ENCODE results near the gene EPN1.

- TF ChIP-seq, protein P1, sequence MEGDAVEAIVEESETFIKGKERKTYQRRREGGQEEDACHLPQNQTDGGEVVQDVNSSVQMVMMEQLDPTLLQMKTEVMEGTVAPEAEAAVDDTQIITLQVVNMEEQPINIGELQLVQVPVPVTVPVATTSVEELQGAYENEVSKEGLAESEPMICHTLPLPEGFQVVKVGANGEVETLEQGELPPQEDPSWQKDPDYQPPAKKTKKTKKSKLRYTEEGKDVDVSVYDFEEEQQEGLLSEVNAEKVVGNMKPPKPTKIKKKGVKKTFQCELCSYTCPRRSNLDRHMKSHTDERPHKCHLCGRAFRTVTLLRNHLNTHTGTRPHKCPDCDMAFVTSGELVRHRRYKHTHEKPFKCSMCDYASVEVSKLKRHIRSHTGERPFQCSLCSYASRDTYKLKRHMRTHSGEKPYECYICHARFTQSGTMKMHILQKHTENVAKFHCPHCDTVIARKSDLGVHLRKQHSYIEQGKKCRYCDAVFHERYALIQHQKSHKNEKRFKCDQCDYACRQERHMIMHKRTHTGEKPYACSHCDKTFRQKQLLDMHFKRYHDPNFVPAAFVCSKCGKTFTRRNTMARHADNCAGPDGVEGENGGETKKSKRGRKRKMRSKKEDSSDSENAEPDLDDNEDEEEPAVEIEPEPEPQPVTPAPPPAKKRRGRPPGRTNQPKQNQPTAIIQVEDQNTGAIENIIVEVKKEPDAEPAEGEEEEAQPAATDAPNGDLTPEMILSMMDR (IDR thresholded peaks at IDR 0.05; ENCODE audit: low read length): no peak
- TF ChIP-seq EZH2 (IDR thresholded peaks at IDR 0.05; ENCODE audit: borderline replicate concordance, low read length): no peak
Observed at GRCh38 chr19:55663846-55664536, 11.0 kb upstream of the EPN1 start.

Measured in OCI-LY1 (cell line).